ENCODE measurements around the gene KLHL2. TPM values are rescaled to one million over a fixed set of nuclear protein-coding genes. Genes with fewer than 3 reads are reported as not detected.

The KLHL2 gene
- total and polyA plus RNA-seq, 2 of the 13 experiments (the other 11 are each of a cell fraction or from before 2014, with no cell fraction given): 9.2 to 17.6 TPM

GRCh38 chr4:165210566-165210965 lies 3.2 kb downstream of the KLHL2 start:
- peaks cover 41% of the 10 kb centered on the region for H3K79me2 ChIP-seq (ENCODE audit: insufficient read depth, low read length)
- no peaks in the 10 kb centered on the region for H3K36me3 ChIP-seq (replicated peaks in 1 of 2; ENCODE audit: control insufficient read depth in 1 of 2, insufficient read depth in 2 of 2, low read length in 2 of 2)
- DNase-seq (ENCODE audit: low spot score) (no peak), ATAC-seq (no peak), FAIRE-seq (no peak)
- no peaks in the 10 kb centered on the region for H4K20me1 ChIP-seq (ENCODE audit: insufficient read depth, low read length)
- in situ Hi-C loops (cut with HindIII; ENCODE audit: extremely low pct_ligation_motif_present, low pct_unique_long_range_greater_than_20kb) (no loop called here), intact Hi-C loops (cut with micrococcal nuclease; ENCODE audit: unreplicated experiment) (no loop called here)
- no TSS peak for BruUV-seq (replicated peaks)
- WGBS (ENCODE audit: low lambda C conversion rate): 94% methylated on average over 1 of the region's 1 CpG
- POLR2A ChIA-PET: no interaction called here
- H3K9ac ChIP-seq (ENCODE audit: insufficient read depth, low read depth, low read length): no peak overlapping the region
- CTCF ChIA-PET (ENCODE audit: low intra/inter-chr PET ratio, low total read pairs): no interaction called here
- H3K4me3 ChIP-seq (replicated peaks in 1 of 3; ENCODE audit: insufficient read depth in 1 of 3, low read depth in 2 of 3, low read length in 3 of 3): no peak overlapping the region
- H3K27ac ChIP-seq (ENCODE audit: extremely low read length, insufficient read depth, low read length): no peak overlapping the region
- no peak overlapping the region for H3K4me2 ChIP-seq (ENCODE audit: low read depth, low read length)
- H3K9me3 ChIP-seq (ENCODE audit: low read length): no peaks in the 10 kb centered on the region
- TF ChIP-seq ZNF101 (CRISPR knock-in tag; IDR thresholded peaks at IDR 0.05; ENCODE audit: borderline replicate concordance, low read depth) (no peak), ZFP36L1 (CRISPR knock-in tag; IDR thresholded peaks at IDR 0.05) (no peak), HDAC6 (IDR thresholded peaks at IDR 0.05; ENCODE audit: low read depth, low read length) (no peak), ZNF225 (CRISPR knock-in tag; IDR thresholded peaks at IDR 0.05) (no peak), GATAD1 (CRISPR knock-in tag; IDR thresholded peaks at IDR 0.05) (no peak), PHF8 (CRISPR knock-in tag; IDR thresholded peaks at IDR 0.05) (no peak), ZSCAN25 (CRISPR knock-in tag; IDR thresholded peaks at IDR 0.05) (no peak), ZNF205 (CRISPR knock-in tag; IDR thresholded peaks at IDR 0.05) (no peak), NCOA1 (CRISPR knock-in tag; IDR thresholded peaks at IDR 0.05) (no peak), ZNF780A (CRISPR knock-in tag; IDR thresholded peaks at IDR 0.05) (no peak), MATR3 (CRISPR knock-in tag; IDR thresholded peaks at IDR 0.05) (no peak), PREB (CRISPR knock-in tag; IDR thresholded peaks at IDR 0.05) (no peak), KLF12 (CRISPR knock-in tag; IDR thresholded peaks at IDR 0.05; ENCODE audit: borderline replicate concordance) (no peak)
- TF ChIP-seq, protein P1, sequence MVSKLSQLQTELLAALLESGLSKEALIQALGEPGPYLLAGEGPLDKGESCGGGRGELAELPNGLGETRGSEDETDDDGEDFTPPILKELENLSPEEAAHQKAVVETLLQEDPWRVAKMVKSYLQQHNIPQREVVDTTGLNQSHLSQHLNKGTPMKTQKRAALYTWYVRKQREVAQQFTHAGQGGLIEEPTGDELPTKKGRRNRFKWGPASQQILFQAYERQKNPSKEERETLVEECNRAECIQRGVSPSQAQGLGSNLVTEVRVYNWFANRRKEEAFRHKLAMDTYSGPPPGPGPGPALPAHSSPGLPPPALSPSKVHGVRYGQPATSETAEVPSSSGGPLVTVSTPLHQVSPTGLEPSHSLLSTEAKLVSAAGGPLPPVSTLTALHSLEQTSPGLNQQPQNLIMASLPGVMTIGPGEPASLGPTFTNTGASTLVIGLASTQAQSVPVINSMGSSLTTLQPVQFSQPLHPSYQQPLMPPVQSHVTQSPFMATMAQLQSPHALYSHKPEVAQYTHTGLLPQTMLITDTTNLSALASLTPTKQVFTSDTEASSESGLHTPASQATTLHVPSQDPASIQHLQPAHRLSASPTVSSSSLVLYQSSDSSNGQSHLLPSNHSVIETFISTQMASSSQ (IDR thresholded peaks at IDR 0.05; ENCODE audit: low read depth): no peak
- TF ChIP-seq, protein P1 (CRISPR knock-in tag; IDR thresholded peaks at IDR 0.05; ENCODE audit: borderline replicate concordance): no peak
- TF ChIP-seq, protein P2, sequence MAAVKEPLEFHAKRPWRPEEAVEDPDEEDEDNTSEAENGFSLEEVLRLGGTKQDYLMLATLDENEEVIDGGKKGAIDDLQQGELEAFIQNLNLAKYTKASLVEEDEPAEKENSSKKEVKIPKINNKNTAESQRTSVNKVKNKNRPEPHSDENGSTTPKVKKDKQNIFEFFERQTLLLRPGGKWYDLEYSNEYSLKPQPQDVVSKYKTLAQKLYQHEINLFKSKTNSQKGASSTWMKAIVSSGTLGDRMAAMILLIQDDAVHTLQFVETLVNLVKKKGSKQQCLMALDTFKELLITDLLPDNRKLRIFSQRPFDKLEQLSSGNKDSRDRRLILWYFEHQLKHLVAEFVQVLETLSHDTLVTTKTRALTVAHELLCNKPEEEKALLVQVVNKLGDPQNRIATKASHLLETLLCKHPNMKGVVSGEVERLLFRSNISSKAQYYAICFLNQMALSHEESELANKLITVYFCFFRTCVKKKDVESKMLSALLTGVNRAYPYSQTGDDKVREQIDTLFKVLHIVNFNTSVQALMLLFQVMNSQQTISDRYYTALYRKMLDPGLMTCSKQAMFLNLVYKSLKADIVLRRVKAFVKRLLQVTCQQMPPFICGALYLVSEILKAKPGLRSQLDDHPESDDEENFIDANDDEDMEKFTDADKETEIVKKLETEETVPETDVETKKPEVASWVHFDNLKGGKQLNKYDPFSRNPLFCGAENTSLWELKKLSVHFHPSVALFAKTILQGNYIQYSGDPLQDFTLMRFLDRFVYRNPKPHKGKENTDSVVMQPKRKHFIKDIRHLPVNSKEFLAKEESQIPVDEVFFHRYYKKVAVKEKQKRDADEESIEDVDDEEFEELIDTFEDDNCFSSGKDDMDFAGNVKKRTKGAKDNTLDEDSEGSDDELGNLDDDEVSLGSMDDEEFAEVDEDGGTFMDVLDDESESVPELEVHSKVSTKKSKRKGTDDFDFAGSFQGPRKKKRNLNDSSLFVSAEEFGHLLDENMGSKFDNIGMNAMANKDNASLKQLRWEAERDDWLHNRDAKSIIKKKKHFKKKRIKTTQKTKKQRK (IDR thresholded peaks at IDR 0.05; ENCODE audit: low read length): no peak
- TF ChIP-seq, protein P3, sequence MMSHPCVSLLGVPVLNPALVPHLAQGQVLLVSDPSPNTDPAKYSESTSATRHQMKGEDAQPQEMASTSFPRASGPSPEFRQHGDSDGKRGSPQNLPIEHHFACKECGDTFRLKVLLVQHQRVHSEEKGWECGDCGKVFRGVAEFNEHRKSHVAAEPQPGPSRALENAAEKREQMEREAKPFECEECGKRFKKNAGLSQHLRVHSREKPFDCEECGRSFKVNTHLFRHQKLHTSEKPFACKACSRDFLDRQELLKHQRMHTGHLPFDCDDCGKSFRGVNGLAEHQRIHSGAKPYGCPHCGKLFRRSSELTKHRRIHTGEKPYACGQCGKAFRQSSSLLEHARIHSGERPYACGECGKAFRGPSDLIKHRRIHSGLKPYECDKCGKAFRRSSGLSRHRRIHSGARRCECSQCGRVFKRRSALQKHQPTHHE (CRISPR knock-in tag; IDR thresholded peaks at IDR 0.05; ENCODE audit: borderline replicate concordance): no peak
- no peak overlapping the region for H2AFZ ChIP-seq (ENCODE audit: low read length)
- no peaks in the 10 kb centered on the region; a peak in 1 of 5 replicates for H3K27me3 ChIP-seq (ENCODE audit: control insufficient read depth in 1 of 2, insufficient read depth in 2 of 2, low read length in 2 of 2)
- peaks cover 51% of the 10 kb centered on the region for H3K4me1 ChIP-seq (ENCODE audit: insufficient read depth, low read length)
